Neural progenitor cell (in vitro differentiated cells): ENCODE measurements around the gene PLCB1. TPM values are rescaled to one million over a fixed set of nuclear protein-coding genes. Genes with fewer than 3 reads are reported as not detected.

Experiments used
- DNase-seq: peaks from one replicate; pipeline ENCODE4 v3.0.0-alpha.2; 2016; ENCODE audit warnings: low spot score
- H2AFZ ChIP-seq: fragments of 200-600 bp; sonication (generic); replicated peaks from 2 replicates; pipeline ENCODE4 v1.6.1; 2016; ENCODE audit warnings: antibody characterized with exemption
- H3F3A ChIP-seq: fragments of 200-600 bp; sonication (generic); 2 replicates; pipeline ENCODE4 v1.6.1; 2016; ENCODE audit warnings: antibody characterized with exemption, low read depth
- H3K27ac ChIP-seq: fragments of 200-600 bp; sonication (generic); 2 replicates; pipeline ENCODE4 v1.5.1; 2016; ENCODE audit warnings: mild to moderate bottlenecking
- H3K27me3 ChIP-seq: fragments of 200-600 bp; sonication (generic); 2 replicates; pipeline ENCODE4 v1.6.1; 2016; ENCODE audit warnings: mild to moderate bottlenecking, moderate library complexity
- H3K36me3 ChIP-seq: fragments of 200-600 bp; sonication (generic); 2 replicates; pipeline ENCODE4 v1.5.1; 2016
- H3K4me1 ChIP-seq: fragments of 200-600 bp; sonication (generic); 2 replicates; pipeline ENCODE4 v1.6.1; 2016; ENCODE audit warnings: mixed run types
- H3K4me2 ChIP-seq: fragments of 200-600 bp; sonication (generic); 2 replicates; pipeline ENCODE4 v1.6.1; 2016
- H3K4me3 ChIP-seq: fragments of 200-600 bp; sonication (generic); 2 replicates; pipeline ENCODE4 v1.5.1; 2016
- H3K79me2 ChIP-seq: fragments of 200-600 bp; sonication (generic); 2 replicates; pipeline ENCODE4 v1.6.1; 2016; ENCODE audit warnings: low read depth
- H3K9ac ChIP-seq: fragments of 200-600 bp; sonication (generic); 2 replicates; pipeline ENCODE4 v1.6.1; 2016
- H3K9me3 ChIP-seq: fragments of 200-600 bp; sonication (generic); 2 replicates; pipeline ENCODE4 v1.5.1; 2016; ENCODE audit warnings: low read depth
- H4K20me1 ChIP-seq: fragments of 200-600 bp; sonication (generic); 2 replicates; pipeline ENCODE4 v1.6.1; 2016; ENCODE audit warnings: low read depth
- H3K27ac Mint-ChIP-seq: 3 replicates; pipeline ENCODE4 v1.8.0; 2021; ENCODE audit warnings: mixed read lengths
- H3K27me3 Mint-ChIP-seq: 2 replicates; pipeline ENCODE4 v1.8.0; 2022; ENCODE audit warnings: low read depth, mild to moderate bottlenecking, inconsistent platforms, moderate library complexity, mixed read lengths; ENCODE audit not compliant: insufficient read depth
- H3K36me3 Mint-ChIP-seq: 3 replicates; pipeline ENCODE4 v1.8.0; 2021; ENCODE audit warnings: mixed read lengths
- H3K4me1 Mint-ChIP-seq: 3 replicates; pipeline ENCODE4 v1.8.0; 2021; ENCODE audit warnings: mixed read lengths
- H3K4me3 Mint-ChIP-seq: 3 replicates; pipeline ENCODE4 v1.8.0; 2021; ENCODE audit warnings: mild to moderate bottlenecking, moderate library complexity, mixed read lengths
- H3K9me3 Mint-ChIP-seq: 3 replicates; pipeline ENCODE4 v1.8.0; 2020; ENCODE audit warnings: mixed read lengths
- CTCF ChIP-seq: fragments of 200-600 bp; sonication (generic); IDR thresholded peaks from 2 replicates; pipeline ENCODE4 v1.5.1; 2017; ENCODE audit warnings: antibody characterized with exemption, mild to moderate bottlenecking
- EZH2 ChIP-seq: fragments of 200-600 bp; sonication (generic); IDR thresholded peaks from 2 replicates; pipeline ENCODE4 v1.6.1; 2017; ENCODE audit warnings: antibody characterized with exemption, mild to moderate bottlenecking, moderate library complexity
- EZH2phosphoT487 ChIP-seq: fragments of 200-600 bp; sonication (generic); IDR thresholded peaks from 2 replicates; pipeline ENCODE4 v1.6.1; 2017; ENCODE audit warnings: antibody characterized with exemption
- total RNA-seq: library from RNA; depleted of rRNA; stranded (reverse); fragments of >200 nt; gene quantifications from 2 replicates; pipeline ENCODE4 v1.2.3, GENCODE V29; 2015; ENCODE audit warnings: low replicate concordance

The PLCB1 gene
- total RNA-seq, 1 donor from 2014 or later = 30.2 TPM

- Mint-ChIP-seq H3K36me3 (no peaks in the 10 kb centered on the region), H3K9me3 (no peaks in the 10 kb centered on the region)
- no peaks in the 10 kb centered on the region for H3K79me2 ChIP-seq
Observed at GRCh38 chr20:8216375-8217200, 84.5 kb downstream of the PLCB1 start.

GRCh38 chr20:8218861-8219260 is 86.8 kb downstream of the PLCB1 start:
- Mint-ChIP-seq H3K4me1 (peaks cover 19% of the 10 kb centered on the region), H3K4me3 (no peak overlapping the region), H3K9me3 (no peaks in the 10 kb centered on the region), H3K27me3 (peaks cover 2% of the 10 kb centered on the region), H3K36me3 (no peaks in the 10 kb centered on the region), H3K27ac (no peak overlapping the region)
- Histone ChIP-seq H3K36me3 (no peaks in the 10 kb centered on the region), H3K4me3 (no peak overlapping the region), H3K27ac (no peak overlapping the region), H3K9me3 (no peaks in the 10 kb centered on the region), H3K4me2 (no peak overlapping the region), H3F3A (peaks cover 15% of the 10 kb centered on the region), H3K4me1 (peaks cover 18% of the 10 kb centered on the region), H4K20me1 (no peaks in the 10 kb centered on the region), H2AFZ (no peak overlapping the region), H3K79me2 (no peaks in the 10 kb centered on the region), H3K9ac (no peak overlapping the region), H3K27me3 (no peaks in the 10 kb centered on the region)
- no peak for TF ChIP-seq EZH2phosphoT487
- TF ChIP-seq EZH2 = no peak
- TF ChIP-seq CTCF = no peak
- no peak for DNase-seq

More at GRCh38 chr20:8216375-8217200, 84.5 kb downstream of the PLCB1 start:
- no peak for DNase-seq
- TF ChIP-seq EZH2 (no peak), CTCF (no peak), EZH2phosphoT487 (no peak)
- no peaks in the 10 kb centered on the region for H3K27me3 ChIP-seq
- no peak overlapping the region for H3K4me2 ChIP-seq
- H4K20me1 ChIP-seq = no peaks in the 10 kb centered on the region
- peaks cover 21% of the 10 kb centered on the region for H3F3A ChIP-seq
- H3K9ac ChIP-seq = no peak overlapping the region
- H2AFZ ChIP-seq = no peak overlapping the region
- Mint-ChIP-seq H3K4me1 (peaks cover 27% of the 10 kb centered on the region), H3K27ac (no peak overlapping the region), H3K27me3 (peaks cover 2% of the 10 kb centered on the region), H3K4me3 (no peak overlapping the region)
- no peaks in the 10 kb centered on the region for H3K36me3 ChIP-seq
- no peak overlapping the region for H3K4me3 ChIP-seq
- H3K9me3 ChIP-seq = no peaks in the 10 kb centered on the region
- peaks cover 29% of the 10 kb centered on the region for H3K4me1 ChIP-seq
- H3K27ac ChIP-seq = no peak overlapping the region

GRCh38 chr20:8219403-8219802 is 87.3 kb downstream of the PLCB1 start:
- H3K27me3 Mint-ChIP-seq = peaks cover 2% of the 10 kb centered on the region
- no peak overlapping the region for H2AFZ ChIP-seq
- H3K4me1 ChIP-seq = peaks cover 14% of the 10 kb centered on the region
- no peak overlapping the region for H3K4me3 Mint-ChIP-seq
- no peak overlapping the region for H3K27ac Mint-ChIP-seq
- H3K36me3 Mint-ChIP-seq = no peaks in the 10 kb centered on the region
- no peaks in the 10 kb centered on the region for H3K79me2 ChIP-seq
- no peaks in the 10 kb centered on the region for H3K9me3 Mint-ChIP-seq
- H3K9me3 ChIP-seq = no peaks in the 10 kb centered on the region
- H3K9ac ChIP-seq = no peak overlapping the region
- no peak for TF ChIP-seq CTCF
- no peak for TF ChIP-seq EZH2phosphoT487
- TF ChIP-seq EZH2 = no peak
- H3K4me2 ChIP-seq = no peak overlapping the region
- H3K4me3 ChIP-seq = no peak overlapping the region
- DNase-seq = no peak
- H3K4me1 Mint-ChIP-seq = peaks cover 13% of the 10 kb centered on the region
- peaks cover 11% of the 10 kb centered on the region for H3F3A ChIP-seq
- no peaks in the 10 kb centered on the region for H3K36me3 ChIP-seq
- no peak overlapping the region for H3K27ac ChIP-seq
- H4K20me1 ChIP-seq = no peaks in the 10 kb centered on the region
- no peaks in the 10 kb centered on the region for H3K27me3 ChIP-seq
